Dermis blood vessel endothelial cell (primary cell): ENCODE results near the gene TMEM18. TPM values are rescaled to one million over a fixed set of nuclear protein-coding genes. Genes with fewer than 3 reads are reported as not detected.
A peak's percentile ranks its signal among the peaks of the same experiment; 100 is the strongest.
"Not testable (repeated sequence)": the region's sequence is repeated elsewhere in the genome, so short reads cannot be mapped to it uniquely, and the experiment has no call there.

ENCODE experiments used
- DNase-seq: peaks from one replicate; pipeline ENCODE4 v3.0.0; 2010
- total RNA-seq: library from RNA; depleted of rRNA; stranded (reverse); fragments of >200 nt; gene quantifications from 2 replicates; pipeline ENCODE4 v1.2.3, GENCODE V29; 2014

Gene TMEM18
- total RNA-seq: 22.2 and 35.6 TPM in 2 replicates

DNA sequence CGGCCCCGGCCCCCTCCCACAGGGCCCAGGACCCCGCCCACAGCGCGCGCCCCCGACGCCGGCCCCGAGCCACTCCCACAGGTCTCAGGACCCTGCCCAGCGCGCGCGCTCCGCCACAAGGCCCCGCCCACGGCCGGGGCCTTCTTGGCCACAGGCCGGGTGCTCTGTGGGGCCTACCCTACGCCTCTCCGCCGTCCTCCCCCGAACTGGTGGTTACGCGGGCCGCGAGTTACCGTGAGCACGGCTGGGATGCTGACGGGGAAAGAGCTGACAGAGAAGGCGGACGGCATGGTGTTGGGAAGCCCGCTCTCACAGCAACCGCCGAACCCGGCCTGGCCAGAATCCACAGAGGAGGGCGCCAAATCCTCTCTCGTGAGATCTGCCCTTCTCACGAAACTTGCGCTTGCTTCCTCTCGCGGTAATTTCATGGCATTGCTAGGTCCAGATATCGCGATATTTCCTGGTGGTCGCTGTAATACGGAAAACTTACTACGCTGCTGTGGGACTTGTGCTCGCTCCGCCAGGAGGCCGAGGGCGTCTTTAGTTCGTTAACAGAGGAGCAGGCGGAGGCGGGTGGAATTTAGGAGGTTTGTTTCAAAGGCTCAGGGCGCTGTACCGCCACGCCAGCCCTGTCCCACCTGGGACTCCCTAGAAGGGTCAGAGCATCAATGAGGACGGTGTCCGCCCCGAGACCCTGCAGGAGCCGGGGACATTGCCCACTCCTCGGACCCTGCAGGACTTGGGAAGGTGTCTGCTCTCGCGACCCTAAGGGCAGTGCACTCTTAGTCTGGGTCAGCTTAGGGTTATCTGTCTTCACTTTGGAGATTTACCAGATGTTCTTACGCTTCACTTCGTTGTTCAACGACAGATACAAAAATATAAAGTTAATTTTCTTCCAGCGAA, at the start of gene TMEM18:
Gene TMEM18, minus strand, starts transcription at position 351 of the 903 bp plus-strand sequence. Its CDS starts 61 bp downstream, at position 290.
- DNase-seq: peak; percentile 99

DNA sequence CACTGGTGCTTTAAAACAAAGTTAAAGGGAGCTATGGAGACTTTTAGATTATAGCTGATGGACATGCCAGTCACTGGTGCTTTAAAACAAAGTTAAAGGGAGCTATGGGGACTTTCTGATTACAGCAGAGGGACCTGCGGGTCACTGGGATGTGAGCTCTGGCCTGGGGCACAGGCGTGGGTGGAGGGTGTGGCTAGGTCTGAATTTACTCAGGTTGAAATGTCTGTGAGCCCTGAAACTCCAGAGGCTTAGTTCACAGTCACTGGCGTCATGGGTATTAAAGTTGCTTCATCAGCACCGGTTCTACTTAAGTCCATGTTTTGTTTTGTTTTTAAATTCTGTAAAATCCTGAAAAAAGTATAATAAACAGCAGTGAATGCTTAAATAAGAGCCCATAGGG, 49.0 kb upstream of the TMEM18 start:
- DNase-seq: no peak

DNA sequence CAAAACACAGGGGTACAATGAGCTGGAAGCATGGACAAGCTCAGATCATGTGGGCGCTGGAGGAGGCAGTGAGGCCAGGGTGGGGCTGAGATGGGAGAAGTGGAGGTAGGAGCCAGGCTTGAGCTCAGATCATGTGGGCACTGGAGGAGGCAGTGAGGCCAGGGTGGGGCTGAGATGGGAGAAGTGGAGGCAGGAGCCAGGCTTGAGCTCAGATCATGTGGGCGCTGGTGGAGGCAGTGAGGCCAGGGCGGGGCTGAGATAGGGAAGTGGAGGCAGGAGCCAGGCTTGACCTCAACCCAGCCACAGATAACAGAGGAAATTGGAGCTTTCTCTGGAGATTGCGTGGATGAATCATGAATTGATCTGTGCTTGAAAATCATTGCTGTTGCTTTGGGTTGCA, 48.3 kb upstream of the TMEM18 start:
- DNase-seq: no peak

DNA sequence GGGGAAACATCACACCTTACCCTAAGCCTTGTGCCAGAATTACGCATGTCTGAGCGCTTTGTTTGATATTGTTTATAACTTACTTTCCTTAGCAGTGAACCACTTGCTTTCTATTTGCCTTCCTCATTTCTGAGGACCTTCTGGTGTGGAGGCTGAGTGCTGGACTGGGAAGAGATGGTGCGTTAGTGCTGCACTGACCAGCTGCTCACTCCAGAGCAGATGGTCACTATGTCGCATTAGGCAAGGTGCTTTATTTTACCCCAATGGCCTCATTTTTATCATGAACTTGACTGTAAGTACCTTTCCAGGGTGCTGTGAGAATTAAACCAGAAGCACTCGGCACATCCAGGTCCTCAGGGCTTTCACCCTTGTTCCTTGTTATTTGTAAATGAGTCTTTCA, 46.6 kb upstream of the TMEM18 start:
- DNase-seq: no peak

DNA sequence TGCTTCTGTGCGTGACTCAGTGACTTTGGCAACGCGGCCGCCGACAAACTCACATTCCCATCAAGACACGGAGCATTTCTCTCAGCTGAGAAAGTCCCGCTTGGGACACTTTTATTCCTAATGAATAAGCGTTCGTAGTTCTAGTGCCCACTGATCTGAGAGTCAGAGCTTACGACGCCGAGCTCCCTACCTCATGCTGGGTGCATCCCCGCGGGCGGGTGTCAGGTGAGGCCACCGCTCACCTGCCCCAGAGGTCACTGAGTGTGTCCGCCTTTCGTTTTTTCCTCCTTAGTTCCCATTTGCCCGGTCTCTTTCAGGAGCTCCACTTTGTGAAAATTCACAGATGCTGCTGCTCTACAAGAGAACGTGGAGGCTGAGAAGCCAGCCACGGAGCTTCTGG, 43.6 kb upstream of the TMEM18 start:
- no peak for DNase-seq

DNA sequence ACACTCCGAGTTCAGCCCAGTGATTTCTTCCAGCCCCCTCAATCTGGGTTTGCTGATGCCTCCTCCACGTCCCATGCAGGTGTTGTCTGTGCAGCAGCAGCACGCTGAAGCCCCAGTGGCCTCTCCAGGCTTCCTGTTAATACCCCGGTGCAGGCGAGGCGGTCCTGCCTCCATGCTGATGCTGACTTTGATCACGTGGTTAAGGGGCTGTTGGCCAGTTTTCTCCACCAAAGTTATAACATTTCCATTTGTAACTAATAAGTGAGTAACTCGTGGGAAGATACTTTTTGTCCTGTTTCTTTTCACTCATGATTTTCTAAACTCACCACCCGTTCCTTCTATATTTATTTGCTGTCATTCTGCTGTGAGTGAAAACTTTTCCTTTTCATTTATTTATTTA, 42.5 kb upstream of the TMEM18 start:
- DNase-seq: no peak

DNA sequence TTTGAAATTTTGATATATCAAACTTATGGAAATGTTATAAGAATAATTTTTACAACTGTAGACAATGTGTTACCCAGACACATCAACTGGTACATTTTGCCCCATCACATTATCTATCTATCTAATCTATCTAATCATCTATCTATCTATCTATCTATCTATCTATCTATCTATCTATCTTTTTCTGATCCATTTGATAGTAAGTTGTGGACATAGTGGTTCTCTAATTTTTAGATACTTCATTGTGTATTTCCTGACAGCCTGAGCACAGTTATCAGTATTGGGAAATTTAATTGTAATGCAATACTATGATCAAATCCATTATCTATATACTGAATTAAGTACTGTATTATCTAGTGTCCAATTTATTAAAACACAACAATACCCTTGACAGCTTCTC, 42.0 kb upstream of the TMEM18 start:
- no peak for DNase-seq

DNA sequence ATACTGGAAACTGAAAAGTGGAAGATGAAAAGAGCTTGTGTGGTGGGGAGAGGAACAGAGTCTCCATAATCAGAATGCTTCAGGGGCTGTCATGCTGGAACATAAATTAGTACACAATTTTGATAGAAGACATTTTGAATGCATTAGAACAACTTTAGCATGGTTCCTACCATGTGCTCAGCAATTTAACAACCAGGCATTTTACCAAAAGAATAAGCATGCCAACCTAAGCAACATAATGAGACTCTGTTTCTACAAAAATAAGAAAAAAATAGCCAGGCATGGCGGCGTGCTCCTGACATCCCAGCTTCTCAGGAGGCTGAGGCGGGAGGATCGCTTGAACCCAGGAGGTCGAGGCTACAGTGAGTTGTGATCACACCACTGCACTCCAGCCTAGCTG, 40.5 kb upstream of the TMEM18 start:
- DNase-seq: no peak

DNA sequence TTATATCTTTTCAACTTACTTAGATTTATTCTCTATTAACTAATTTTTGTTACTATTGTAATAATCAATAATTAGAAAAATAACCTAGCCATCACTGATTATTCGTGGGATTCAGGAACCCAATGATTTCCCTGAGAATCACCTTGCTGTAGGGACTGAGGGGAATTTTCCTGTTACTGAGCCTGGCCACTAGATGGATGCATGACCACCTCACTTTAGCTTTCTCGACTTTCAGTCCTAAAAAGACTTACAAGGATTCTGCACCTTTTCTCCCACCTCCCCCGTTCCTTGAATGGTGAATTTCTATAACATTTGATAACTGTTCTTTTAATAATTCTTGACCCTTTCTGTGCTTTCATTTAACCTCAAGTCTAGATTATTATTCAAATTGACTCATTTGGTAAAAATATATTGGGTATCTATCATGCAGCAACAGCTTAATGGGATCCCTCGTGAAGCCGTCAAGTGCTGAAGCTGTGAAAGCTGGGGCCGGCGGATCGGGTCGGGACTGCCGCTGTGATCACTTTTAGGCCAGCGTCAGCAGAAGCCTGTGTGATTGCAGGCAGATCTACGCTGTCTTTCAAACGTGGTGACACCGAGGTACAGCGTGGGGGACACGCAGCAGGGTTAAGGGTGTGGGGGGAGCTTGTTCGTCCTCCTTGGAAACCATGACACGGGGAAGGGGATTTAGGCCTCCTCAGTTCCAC, 38.8 kb upstream of the TMEM18 start:
- DNase-seq: peak; percentile 34

DNA sequence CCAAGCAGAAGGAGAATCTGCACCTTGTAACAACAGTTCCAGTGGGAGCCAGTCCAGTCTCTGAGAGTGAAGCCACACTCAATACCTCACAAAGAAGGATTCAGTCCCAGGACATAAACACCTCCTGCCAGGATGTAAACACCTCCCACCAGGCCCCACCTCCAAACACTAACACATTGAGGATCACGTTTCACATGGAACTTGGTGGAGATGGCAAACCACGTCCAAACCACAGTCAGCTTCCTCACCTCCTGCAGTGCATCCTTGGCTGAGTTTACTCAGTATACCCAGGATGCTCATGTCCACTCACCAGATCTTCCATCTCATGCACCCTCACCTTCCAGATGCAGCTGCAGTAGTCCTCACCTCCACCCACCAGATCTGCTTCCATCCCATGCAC, 37.8 kb upstream of the TMEM18 start:
- DNase-seq: no peak

DNA sequence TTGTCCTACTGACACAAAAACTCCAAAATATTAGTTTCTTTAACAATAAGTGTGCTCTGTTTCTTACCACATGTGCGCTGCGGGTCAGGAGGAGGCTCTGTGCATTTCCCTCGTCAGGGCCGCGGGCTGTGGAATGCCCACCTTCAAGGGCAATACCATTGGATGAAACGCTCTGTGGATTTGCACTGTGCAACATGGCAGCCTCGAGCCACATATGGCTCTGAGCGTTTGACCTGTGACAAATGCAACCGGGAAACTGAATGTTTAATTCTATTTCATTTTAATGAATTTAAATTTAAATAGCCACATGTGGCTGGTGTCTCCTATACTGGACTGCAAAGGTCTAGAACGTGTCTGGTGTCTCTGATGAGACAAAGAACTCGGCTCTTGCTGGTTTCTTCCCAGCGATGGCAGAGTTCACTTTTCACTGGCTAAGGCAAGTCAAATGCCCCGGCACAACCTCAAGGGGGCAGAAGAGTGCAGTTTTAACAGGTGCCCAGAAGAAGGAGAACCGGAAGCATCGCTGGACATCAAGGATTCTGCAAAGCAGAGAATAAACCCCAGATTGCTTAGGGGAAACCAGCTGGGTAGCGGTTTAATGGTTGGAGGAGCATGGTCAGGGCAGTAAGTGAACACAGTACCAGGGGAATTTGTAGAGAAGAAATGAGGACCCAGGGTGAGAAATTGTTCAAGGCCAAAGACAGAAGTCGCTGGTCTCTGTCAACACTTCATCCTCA, 37.0 kb upstream of the TMEM18 start:
- peak; percentile 76 for DNase-seq

DNA sequence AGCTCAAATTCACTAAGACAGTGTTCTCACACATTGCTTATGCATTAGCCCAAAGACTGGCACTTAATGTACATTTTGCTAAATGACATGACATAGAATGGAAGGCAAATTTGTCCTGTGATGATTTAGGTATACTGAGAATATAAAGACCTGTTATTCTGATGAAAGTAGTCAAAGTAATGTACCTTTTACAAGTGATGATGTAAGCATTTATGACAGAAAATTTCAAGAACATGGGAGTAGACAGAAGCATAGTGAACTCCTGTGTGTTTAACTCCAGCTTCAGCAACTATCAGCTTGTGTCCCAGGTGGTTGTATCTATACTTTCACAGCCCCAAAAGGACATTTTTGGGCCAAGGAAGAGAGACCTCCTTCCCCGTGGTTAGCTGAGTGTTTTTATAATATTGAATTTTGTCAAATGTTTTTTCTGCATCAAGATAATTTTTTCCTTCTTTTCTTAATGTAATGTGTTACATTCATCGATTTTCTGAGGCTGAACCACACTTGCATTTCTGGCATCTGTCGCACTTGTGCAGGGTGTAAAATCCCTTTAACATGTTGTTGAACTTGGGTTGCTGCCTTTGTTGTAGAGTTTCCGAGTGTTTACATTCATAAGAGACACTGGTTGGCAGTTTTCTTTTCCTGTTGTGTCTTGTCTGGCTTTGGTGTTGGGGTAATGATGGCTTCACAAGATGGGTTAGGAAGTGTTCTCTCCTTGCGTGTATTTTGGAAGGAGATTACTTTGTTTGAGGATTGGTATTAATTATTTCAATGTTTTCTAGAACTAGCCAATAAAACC, 33.9 kb upstream of the TMEM18 start:
- DNase-seq: no peak

DNA sequence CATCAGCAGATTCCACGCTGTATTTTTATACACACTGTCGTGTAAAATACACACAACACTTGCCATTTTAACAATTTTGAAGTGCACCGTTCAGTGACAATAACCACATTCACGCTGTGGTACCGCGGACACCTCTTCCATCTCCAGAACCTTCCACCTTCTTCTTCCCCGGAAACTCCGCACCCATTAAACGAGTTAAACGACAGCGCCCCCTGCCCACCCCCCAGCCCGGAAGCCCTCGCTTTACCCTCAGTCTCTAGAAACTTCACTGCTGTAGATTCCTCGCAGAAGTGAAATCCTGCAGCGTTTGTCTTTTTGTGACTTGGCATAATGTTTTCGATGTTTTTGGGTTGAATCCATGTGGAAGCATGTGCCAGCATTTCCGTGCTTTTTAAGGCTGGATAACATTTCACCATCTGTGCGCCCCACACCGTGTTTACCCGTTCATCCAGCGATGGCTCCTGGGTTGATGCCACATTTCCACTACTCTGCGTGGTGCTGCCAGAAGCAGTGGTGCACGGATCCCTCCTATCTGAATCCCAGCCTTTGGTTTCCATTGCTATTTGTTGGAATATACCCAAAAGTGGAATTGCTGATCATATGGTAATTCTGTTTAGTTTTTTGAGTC, 32.0 kb upstream of the TMEM18 start:
- DNase-seq: no peak

DNA sequence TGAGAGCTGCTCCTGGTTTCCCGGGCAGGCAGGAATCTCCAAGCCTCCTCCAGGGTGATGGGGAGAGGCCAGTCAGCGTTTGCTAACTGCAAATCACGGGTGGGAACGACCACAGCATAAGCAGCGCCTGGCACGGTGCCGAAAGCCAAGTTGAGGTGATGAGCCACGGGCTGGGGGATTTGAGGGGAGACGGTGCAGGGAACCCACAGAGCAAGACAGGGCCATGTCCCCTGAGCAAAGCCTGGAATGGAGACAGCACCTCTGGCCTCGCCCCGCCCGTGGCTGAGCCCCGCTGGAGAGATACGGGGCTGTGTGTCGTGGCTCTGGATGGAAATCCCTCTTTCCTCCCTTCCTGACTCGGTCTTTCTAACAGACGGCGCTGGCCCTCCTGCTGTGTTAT, 31.5 kb upstream of the TMEM18 start:
- DNase-seq: no peak

DNA sequence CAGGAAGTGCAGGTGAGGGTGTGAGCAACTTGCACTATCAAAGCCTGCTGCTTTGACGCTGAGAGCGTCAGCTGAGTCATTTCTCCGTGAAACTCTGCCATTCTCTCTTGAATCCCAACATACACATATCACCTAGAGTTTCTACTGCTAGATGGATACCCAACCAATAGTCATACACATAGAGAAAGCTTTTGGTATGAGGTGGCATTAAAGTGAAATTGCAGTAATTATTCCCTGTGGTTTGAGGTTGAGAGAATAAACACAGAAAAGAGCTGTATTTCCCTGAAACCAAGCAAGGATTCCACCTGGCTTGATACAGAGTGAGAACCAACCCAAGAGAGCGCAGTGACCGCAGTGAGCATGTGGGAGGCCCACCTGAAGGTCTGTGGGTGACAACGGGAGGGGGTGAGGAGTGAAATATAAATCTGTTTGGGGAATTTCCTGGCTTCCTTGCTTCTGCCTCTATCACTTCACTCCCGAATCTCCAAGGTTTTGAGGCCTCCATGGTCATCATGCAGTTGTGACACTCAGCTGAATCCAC, 28.8 kb upstream of the TMEM18 start:
- DNase-seq: no peak

DNA sequence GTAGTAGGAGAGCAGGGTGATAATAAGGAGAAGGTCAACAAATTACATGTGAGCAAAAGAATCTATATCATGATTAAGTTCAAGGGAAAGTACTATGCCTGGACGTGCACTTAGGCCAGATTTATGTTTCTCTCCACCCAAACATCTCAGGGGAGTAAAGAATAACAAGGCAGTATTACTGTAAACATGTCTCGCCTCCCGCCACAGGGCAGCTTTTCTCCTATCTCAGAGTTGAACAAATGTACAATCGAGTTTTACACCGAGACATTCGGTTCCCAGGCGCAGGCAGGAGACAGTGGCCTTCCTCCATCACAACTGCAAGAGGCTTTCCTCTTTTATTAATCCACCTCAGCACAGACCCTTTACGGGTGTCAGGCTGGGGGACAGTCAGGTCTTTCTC, 25.6 kb upstream of the TMEM18 start:
- not testable (repeated sequence) for DNase-seq

DNA sequence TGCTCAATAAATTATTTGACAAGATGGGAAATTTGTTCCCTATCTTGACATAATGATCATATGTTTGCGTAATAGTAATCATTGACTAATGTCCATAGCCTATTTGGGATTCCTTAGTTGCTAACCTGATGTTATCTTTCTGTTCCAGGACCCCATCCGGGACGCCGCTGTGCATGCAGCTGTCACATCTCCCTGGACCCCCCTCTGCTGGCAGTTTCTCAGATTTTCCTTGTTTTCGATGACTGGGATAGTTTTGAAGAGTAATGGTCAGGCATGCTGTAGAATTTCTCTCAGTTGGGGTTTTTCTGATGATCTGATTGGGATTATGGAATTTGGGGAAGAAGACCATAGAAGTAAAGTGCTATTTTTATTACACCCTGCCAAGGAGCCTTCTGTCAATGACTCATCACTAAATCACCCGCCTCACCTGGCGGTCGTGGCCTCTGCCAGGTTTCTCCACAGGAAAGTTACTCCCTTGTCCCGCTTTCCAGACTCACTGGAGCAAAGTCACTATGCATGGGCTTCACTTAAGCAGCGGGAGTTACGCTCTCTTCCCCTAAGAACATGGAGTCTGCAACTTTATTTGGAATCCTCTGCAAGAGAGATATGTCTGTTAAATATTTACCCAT, 19.9 kb upstream of the TMEM18 start:
- no peak for DNase-seq

DNA sequence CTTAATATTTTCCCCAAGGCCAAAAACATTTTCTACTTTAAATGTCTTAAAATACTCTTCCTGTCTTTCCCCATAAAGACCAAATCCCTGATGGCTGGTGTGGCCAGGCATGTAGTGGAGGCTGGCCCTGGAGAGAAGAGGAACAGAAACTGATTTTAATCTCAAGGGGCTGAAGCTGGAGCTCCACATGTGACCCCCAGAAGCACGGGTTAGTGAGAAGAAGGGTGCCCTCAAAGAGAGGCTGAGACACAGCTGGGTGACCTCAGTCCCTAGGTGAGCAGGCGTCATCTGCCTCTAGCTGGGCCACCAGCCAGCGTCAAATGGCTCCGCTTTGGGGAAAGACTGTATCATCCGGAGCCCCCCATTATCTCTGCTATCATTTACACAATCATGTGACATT, 19.3 kb upstream of the TMEM18 start:
- no peak for DNase-seq

DNA sequence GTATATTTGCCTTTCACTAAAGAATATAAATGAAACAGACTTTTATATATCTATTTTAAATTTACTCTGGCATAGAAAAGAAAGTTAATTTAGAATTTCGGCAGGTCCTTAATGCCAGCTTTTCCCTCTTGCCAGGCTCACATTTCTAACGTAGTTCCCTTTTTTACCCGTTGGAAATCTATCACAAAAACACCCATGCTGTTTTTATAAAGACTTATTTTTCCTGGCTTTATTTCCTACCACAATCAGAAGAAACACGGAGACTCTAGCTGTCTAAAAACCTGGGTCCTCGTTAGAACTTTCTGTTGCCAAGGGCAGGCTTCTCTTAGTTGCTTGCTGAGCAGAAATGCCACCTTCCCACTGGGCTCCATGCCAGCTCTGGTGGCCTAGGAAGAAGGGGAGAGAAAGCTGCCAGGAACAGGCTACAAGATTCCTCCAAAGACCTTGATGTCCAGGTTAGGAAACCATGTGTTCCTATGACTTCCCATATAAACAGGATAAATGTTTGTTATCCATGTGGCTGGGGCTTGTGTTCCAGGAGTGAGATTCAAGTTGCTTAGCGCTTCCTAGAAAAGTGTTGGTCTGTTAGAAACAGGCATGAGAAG, 17.8 kb upstream of the TMEM18 start:
- no peak for DNase-seq

DNA sequence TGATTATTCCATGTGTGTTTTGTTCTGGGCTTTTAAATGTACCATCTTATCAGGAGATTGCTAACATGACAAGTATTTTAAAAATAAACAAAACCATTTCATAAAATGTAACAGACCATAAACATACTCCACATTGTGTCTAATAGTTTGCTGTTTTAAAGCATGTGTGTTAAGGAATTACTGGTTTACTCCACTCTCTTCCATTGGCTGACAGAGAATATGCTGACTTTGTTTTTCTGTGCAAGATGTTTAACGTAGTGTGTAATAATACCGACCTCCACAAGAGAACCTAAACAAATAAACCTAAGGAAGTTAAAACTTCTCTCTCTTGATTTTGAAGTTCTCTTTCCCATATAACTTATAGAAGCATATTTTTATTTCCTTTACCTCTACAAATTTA, 17.0 kb upstream of the TMEM18 start:
- no peak for DNase-seq

DNA sequence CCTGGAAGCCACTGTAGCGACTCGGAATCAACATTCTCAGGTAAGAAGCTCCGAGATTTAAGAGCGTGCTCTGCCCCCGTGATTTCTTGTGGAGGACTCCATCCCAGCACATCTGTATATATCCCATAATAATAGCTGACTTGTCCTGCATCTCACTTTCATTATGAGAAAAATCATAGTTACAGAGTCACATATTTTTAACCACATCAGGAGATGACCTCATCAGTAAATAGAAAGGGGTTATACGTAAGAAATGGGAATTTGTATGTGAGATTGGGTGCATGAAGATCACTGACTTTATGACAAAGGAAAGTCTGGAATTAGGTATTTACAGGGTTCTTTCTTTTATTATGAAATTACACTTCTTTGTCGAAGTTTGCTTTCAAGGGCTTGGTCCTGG, 16.4 kb upstream of the TMEM18 start:
- no peak for DNase-seq
